NCI-H1105 treated with DMSO at 0.1 percent for 48 hours (cell line): ENCODE data around the gene INPPL1.

Source experiments
- DNase-seq: peaks from one replicate; lab custom pipeline; 2025; lab: John Stamatoyannopoulos, UW

The INPPL1 gene

GRCh38 chr11:72280726-72281315 lies 56.3 kb downstream of the INPPL1 start:
- no peak for DNase-seq

- no peak for DNase-seq
Observed at GRCh38 chr11:72283947-72284346, 59.4 kb downstream of the INPPL1 start.

GRCh38 chr11:72287293-72287692 lies 62.7 kb downstream of the INPPL1 start:
- no peak for DNase-seq
